ENCODE results near the gene YWHAG. TPM values are rescaled to one million over a fixed set of nuclear protein-coding genes. Genes with fewer than 3 reads are reported as not detected.

YWHAG gene
- total and polyA plus RNA-seq, 9 of the 15 experiments (the other 6 are each of a cell fraction or from before 2014, with no cell fraction given), result 30.4 to 246 (median 94.5) TPM

- no peak for TF ChIP-seq ZBTB40 (IDR thresholded peaks at IDR 0.05)
- TF ChIP-seq ZBTB40 (CRISPR knock-in tag; IDR thresholded peaks at IDR 0.05), result no peak
- peak; percentile 93; the same call in 1 of the 2 replicates for TF ChIP-seq PHF8 (IDR thresholded peaks at IDR 0.05; ENCODE audit: borderline replicate concordance, low read length)
- 0 out of 2 replicates have a peak, but pooled peaks have one; percentile 19 for TF ChIP-seq GTF2A2 (tag; IDR thresholded peaks at IDR 0.05)
- peak; percentile 6; the same call in 1 of the 2 replicates for TF ChIP-seq ZNF212 (CRISPR knock-in tag; IDR thresholded peaks at IDR 0.05)
- TF ChIP-seq CREBBP (IDR thresholded peaks at IDR 0.05; ENCODE audit: low read depth, low read length), result no peak
- no peak for TF ChIP-seq EP300 (IDR thresholded peaks at IDR 0.05; ENCODE audit: low read length)
- TF ChIP-seq TAF1 (IDR thresholded peaks at IDR 0.05; ENCODE audit: control insufficient read depth, extremely low read depth, insufficient read depth, low read length, severe bottlenecking), result peak; percentile 57
- TF ChIP-seq CEBPG (CRISPR knock-in tag; IDR thresholded peaks at IDR 0.05), result peak; percentile 46; the same call in 1 of the 2 replicates
- no peak for TF ChIP-seq CEBPG (tag; conservative IDR thresholded peaks at IDR 0.05 in 1 of 2, IDR thresholded peaks at IDR 0.05 in 1 of 2)
- TF ChIP-seq BRF2 (IDR thresholded peaks at IDR 0.05; ENCODE audit: borderline replicate concordance, insufficient read depth, insufficient read length), result no peak
- TF ChIP-seq FOXM1 (IDR thresholded peaks at IDR 0.05; ENCODE audit: low read depth), result no peak
- TF ChIP-seq FOXM1 (CRISPR knock-in tag; IDR thresholded peaks at IDR 0.05; ENCODE audit: low read depth), result peak; percentile 88
- no peak; the same call in 1 of the 2 replicates for TF ChIP-seq NFRKB (IDR thresholded peaks at IDR 0.05; ENCODE audit: low read depth)
- TF ChIP-seq CREB1 (IDR thresholded peaks at IDR 0.05), result no peak; the same call in 1 of the 2 replicates
- TF ChIP-seq CREB1 (CRISPR knock-in tag; IDR thresholded peaks at IDR 0.05), result peak; percentile 77
Observed at GRCh38 chr7:76393116-76394031, 34.6 kb upstream of the YWHAG start (continued).
